Prostate gland (tissue), 2 donors: Measurements from ENCODE around the gene AK9.

Experiments used
- CTCF ChIP-seq, 4 experiments: fragments of 200-600 bp in 2 of 4; fragments of 450-650 bp in 2 of 4; sonication (generic) in 2 of 4; IDR thresholded peaks; 1 replicate in 3 of 4; 2 replicates in 1 of 4; pipeline ENCODE4 v1.5.1; 2016 to 2019; ENCODE audit warnings: antibody characterized with exemption in 4 of 4, mild to moderate bottlenecking in 2 of 4, moderate library complexity in 2 of 4
- POLR2A ChIP-seq: fragments of 450-650 bp; IDR thresholded peaks from one replicate; pipeline ENCODE4 v1.6.1; 2016; ENCODE audit warnings: antibody characterized with exemption, mild to moderate bottlenecking
- POLR2AphosphoS5 ChIP-seq: sonication (generic); formaldehyde crosslinking; IDR thresholded peaks from one replicate; pipeline ENCODE4 v1.6.1; 2017; ENCODE audit warnings: antibody characterized with exemption

DNA sequence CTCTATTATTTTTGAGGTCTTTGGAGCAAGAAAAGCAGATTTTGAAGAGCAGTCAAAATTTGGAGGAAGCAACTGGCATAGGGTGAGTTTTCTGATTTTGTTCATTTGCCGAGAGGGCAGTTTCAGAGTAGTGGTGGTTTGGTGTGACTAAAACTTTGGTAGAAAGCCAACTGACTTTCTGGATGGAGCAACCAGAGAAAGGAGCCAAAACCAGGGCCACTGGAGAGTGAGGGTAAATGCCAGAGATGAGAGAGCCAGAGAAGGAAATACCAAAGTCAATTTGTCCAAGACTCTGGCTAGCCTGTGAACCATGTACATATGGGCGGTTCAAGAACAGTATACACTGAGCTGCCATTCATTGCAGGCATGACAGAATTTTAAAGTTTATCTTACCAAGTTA, 167.5 kb downstream of the AK9 start:
- TF ChIP-seq CTCF (IDR thresholded peaks at IDR 0.05) (no peak), POLR2AphosphoS5 (no peak), POLR2A (no peak)
